Mucosa of rectum (tissue), 2 donors: ENCODE results near the gene PAN2.
A peak's percentile ranks its signal among the peaks of the same experiment; 100 is the strongest.

Experiments used
- H3K27ac ChIP-seq, 2 donors: one replicate each; pipeline ENCODE4 v1.7.0; 2013; ENCODE audit warnings: inconsistent platforms in 2 of 2, low read depth in 2 of 2, low read length in 2 of 2
- H3K27me3 ChIP-seq, 2 donors: one replicate each; pipeline ENCODE4 v1.7.0; 2013; ENCODE audit warnings: low read length in 2 of 2; ENCODE audit not compliant: control insufficient read depth in 2 of 2, insufficient read depth in 2 of 2
- H3K36me3 ChIP-seq, 2 donors: one replicate each; pipeline ENCODE4 v1.7.0; 2013; ENCODE audit warnings: low read length in 2 of 2; ENCODE audit not compliant: control insufficient read depth in 2 of 2, insufficient read depth in 2 of 2
- H3K4me1 ChIP-seq, 2 donors: one replicate each; pipeline ENCODE4 v1.7.0; 2013; ENCODE audit warnings: low read length in 2 of 2, mild to moderate bottlenecking in 1 of 2; ENCODE audit not compliant: control insufficient read depth in 2 of 2, insufficient read depth in 2 of 2
- H3K4me3 ChIP-seq, 2 donors: one replicate each; pipeline ENCODE4 v1.7.0; 2013; ENCODE audit warnings: low read length in 2 of 2
- H3K9ac ChIP-seq, 2 donors: one replicate each; pipeline ENCODE4 v1.7.0; 2013; ENCODE audit warnings: low read length in 2 of 2, low read depth in 1 of 2, mild to moderate bottlenecking in 1 of 2
- H3K9me3 ChIP-seq, 2 donors: one replicate each; pipeline ENCODE4 v1.7.0; 2013; ENCODE audit warnings: low read length in 2 of 2; ENCODE audit not compliant: control insufficient read depth in 2 of 2
- donor health status: healthy.
- donor health status: Normal muscosa, but diverticular disease.

PAN2 gene

GRCh38 chr12:56308714-56309113 is 25.1 kb downstream of the PAN2 start:
- Histone ChIP-seq H3K9me3 (no peaks in the 10 kb centered on the region), H3K4me3 (no peak overlapping the region), H3K9ac (no peak overlapping the region), H3K27ac (no peak overlapping the region), H3K36me3 (peaks cover 26 to 30% of the 10 kb centered on the region in 2 donors), H3K27me3 (no peaks in the 10 kb centered on the region), H3K4me1 (no peaks in the 10 kb centered on the region)

- Histone ChIP-seq H3K4me3 (no peak overlapping the region), H3K27ac (no peak overlapping the region), H3K4me1 (no peaks in the 10 kb centered on the region), H3K36me3 (peaks cover 26 to 30% of the 10 kb centered on the region in 2 donors), H3K27me3 (no peaks in the 10 kb centered on the region), H3K9ac (no peak overlapping the region), H3K9me3 (no peaks in the 10 kb centered on the region)
These were observed 26.4 kb downstream of the PAN2 start for GRCh38 chr12:56307221-56307965.

DNA sequence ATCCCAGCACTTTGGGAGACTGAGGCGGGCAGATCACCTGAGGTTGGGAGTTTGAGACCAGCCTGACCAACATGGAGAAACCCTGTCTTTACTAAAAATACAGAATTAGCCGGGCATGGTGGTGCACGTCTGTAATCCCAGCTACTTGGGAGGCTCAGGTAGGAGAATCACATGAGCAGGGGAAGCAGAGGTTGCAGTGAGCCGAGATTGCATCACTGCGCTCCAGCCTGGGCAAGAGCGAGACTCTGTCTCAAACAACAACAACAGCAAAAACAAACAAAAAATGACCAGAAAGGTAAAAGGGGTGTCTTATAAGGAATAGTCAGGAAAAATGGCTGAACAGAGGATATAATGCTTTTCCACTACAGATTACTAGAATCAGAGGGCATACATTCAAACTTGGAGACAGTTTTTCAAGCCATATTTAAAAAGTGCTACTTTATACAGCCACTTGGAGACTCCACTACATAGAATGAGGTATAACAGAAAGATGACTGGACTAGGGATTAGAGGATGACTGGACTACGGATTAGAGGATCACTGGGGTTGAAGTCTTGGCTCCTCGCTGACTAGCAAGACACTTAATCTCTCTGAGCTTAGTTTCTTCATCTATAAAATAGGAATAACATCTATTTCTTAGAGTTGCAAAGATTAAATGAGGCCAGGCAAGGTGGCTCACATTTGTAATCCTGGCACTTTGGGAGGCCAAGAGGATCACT is 28.8 kb downstream of the PAN2 start:
- Histone ChIP-seq H3K27ac (no peak overlapping the region), H3K4me3 (no peak overlapping the region), H3K27me3 (no peaks in the 10 kb centered on the region), H3K9me3 (no peaks in the 10 kb centered on the region), H3K36me3 (peaks cover 14 to 17% of the 10 kb centered on the region in 2 donors), H3K9ac (no peak overlapping the region), H3K4me1 (peaks cover 12 to 13% of the 10 kb centered on the region in 2 donors)

DNA sequence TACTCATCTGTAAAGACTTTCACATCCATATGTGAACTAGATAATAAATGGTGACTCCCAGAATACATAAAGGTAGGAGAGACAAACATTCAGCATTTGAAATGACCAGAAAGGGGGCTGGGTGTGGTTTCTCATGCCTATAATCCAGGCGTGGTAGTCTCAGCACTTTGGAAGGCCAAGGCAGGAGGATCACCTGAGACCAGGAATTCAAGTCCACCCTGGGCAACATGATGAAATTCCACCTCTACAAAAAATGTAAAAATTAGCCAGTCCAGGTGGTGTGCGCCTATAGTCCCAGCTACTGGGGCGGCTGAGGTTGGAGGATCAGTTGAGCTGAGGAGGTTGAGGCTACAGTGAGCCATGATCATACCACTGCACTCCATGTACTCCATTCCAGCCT is 29.5 kb downstream of the PAN2 start:
- Histone ChIP-seq H3K27me3 (no peaks in the 10 kb centered on the region), H3K9ac (no peak overlapping the region), H3K4me3 (no peak overlapping the region), H3K4me1 (peaks cover 12 to 16% of the 10 kb centered on the region in 2 donors), H3K27ac (no peak overlapping the region), H3K36me3 (peaks cover 9 to 15% of the 10 kb centered on the region in 2 donors), H3K9me3 (no peaks in the 10 kb centered on the region)

DNA sequence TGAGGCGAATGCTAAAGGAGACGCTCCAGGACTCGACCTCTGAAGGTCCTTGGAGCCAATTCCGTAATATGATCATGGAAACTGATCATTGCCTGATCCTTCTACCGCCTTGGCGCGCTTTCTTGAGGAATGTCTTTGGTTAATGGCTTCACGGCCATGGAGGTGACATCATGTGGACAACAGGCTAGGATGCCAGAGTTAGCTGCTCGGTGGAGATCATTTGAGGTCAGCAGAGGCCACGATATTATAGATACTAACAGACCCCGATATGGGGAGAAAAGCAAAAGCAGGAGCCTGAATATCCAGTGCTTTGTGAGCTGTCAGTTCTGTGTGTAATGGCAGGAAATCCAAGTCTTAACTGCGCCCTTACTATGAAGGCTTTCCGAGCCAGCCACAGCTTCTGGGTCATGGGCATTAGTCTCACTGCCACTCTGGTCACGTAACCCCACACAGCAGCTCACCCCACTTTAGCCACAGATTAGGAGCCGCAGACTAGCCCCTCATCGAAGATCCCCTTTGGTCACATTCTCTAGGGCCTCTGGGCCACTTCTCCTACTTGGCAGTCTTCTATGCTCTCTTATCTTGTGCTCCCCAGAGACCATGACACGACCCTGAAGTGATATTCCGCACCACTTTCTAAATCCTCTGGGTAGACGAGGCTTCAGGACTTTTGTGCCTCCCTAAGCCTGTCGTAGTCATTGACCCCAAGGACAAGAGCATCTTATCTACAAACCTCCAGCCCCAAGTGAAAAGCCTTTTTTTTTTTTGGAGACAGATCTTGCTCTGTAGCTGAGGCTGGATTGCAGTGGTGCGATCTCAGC is 32.9 kb downstream of the PAN2 start:
- H3K4me1 ChIP-seq, result peaks cover 32 to 35% of the 10 kb centered on the region in 2 donors
- H3K27me3 ChIP-seq, result no peaks in the 10 kb centered on the region
- H3K9me3 ChIP-seq, result no peaks in the 10 kb centered on the region
- peak overlapping the region; percentile 93 to 98 for H3K27ac ChIP-seq
- peaks cover 8 to 10% of the 10 kb centered on the region in 2 donors for H3K36me3 ChIP-seq
- H3K4me3 ChIP-seq, result peak overlapping the region; percentile 53 to 85
- H3K9ac ChIP-seq, result peak overlapping the region; percentile 79 to 87

- H3K27ac ChIP-seq, result peak within 1 kb of the TSS; percentile 93 to 98
- H3K4me3 ChIP-seq, result peak within 1 kb of the TSS; percentile 85 to 88
- no peaks in the 10 kb centered on the region for H3K9me3 ChIP-seq
- peaks cover 6 to 10% of the 10 kb centered on the region in 2 donors for H3K36me3 ChIP-seq
- peaks cover 32 to 35% of the 10 kb centered on the region in 2 donors for H3K4me1 ChIP-seq
- H3K27me3 ChIP-seq, result no peaks in the 10 kb centered on the region
- peak within 1 kb of the TSS; percentile 79 to 87 for H3K9ac ChIP-seq
These were observed 33.8 kb downstream of the PAN2 start, which contains the start of gene CS for GRCh38 chr12:56299853-56300643. Gene CS, minus strand, starts transcription at chr12:56300330. Its CDS starts 129 bp downstream, at chr12:56300201.

DNA sequence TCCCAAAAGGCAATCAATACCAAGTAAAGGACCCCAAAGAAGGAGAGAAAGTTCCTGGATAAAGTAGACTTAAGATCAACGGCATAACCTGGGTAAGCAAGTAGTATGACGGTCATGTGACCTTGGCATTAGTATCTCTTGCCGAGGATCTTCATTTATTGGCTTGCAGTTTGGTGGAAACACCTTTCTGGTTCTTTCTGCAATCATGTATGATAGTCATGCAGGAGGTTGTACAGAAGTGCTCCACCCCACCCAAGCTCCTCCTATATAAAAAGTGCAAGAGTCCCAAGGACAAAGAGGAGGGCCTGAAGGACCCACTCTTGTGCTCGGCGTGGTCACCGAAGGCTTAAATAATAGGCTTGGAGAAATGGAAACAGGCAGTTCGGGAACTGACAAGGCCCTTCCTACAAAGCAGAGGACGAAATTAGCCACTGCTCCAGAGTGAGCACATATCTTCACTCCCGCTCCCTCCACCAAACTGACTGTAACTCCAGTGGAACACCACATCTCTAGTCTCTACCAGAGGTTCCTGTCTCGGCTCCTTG is 34.4 kb downstream of the PAN2 start:
- Histone ChIP-seq H3K27ac (peak overlapping the region; percentile 93 to 98), H3K9ac (peak overlapping the region; percentile 77 to 79), H3K27me3 (no peaks in the 10 kb centered on the region), H3K4me1 (peaks cover 32 to 35% of the 10 kb centered on the region in 2 donors), H3K4me3 (peak overlapping the region; percentile 85 to 88), H3K36me3 (peaks cover 6 to 9% of the 10 kb centered on the region in 2 donors), H3K9me3 (no peaks in the 10 kb centered on the region)

GRCh38 chr12:56298828-56299227 is 35.0 kb downstream of the PAN2 start:
- Histone ChIP-seq H3K4me1 (peaks cover 32 to 35% of the 10 kb centered on the region in 2 donors), H3K27ac (peak overlapping the region; percentile 93 to 98), H3K36me3 (peaks cover 6 to 7% of the 10 kb centered on the region in 2 donors), H3K4me3 (peak overlapping the region; percentile 85 to 88), H3K9me3 (no peaks in the 10 kb centered on the region), H3K9ac (peak overlapping the region; percentile 77 to 79), H3K27me3 (no peaks in the 10 kb centered on the region)

- Histone ChIP-seq H3K27ac (no peak overlapping the region), H3K4me3 (no peak overlapping the region), H3K9ac (no peak overlapping the region), H3K4me1 (peaks cover 32 to 35% of the 10 kb centered on the region in 2 donors), H3K36me3 (peaks cover 6 to 9% of the 10 kb centered on the region in 2 donors), H3K27me3 (no peaks in the 10 kb centered on the region), H3K9me3 (no peaks in the 10 kb centered on the region)
These were observed 36.4 kb downstream of the PAN2 start for GRCh38 chr12:56297400-56297799.
